PC-3 (cell line): ENCODE data around the gene UFSP1. TPM values are rescaled to one million over a fixed set of nuclear protein-coding genes. Genes with fewer than 3 reads are reported as not detected.

Experiments
- ATAC-seq: fragments of 200-7000 bp; cut with Tn5 transposase; 2 replicates; pipeline ENCODE4 v1.9.1; 2020; ENCODE audit warnings: mild to moderate bottlenecking, moderate library complexity
- BruUV-seq: library from RNA; stranded (reverse); fragments of 400-500 nt; replicated peaks from 2 replicates; lab custom pipeline; 2021; lab: Mats Ljungman, UMichigan
- CTCF ChIA-PET: fragments of 300-600 bp; sonication (Branson Sonifier 250); formaldehyde crosslinking; loops from one replicate; lab custom pipeline; 2022; ENCODE audit warnings: antibody characterized with exemption; lab: Charles Lee
- POLR2A ChIA-PET: fragments of 300-600 bp; sonication (Branson Sonifier 250); formaldehyde crosslinking; loops from one replicate; lab custom pipeline; 2022; ENCODE audit warnings: antibody characterized with exemption; ENCODE audit not compliant: unreplicated experiment; lab: Charles Lee
- DNase-seq: peaks from one replicate; pipeline ENCODE4 v3.0.0-alpha.2; 2015
- H2AFZ ChIP-seq: fragments of 300-600 bp; sonication (generic); 2 replicates; pipeline ENCODE4 v1.6.0; 2016; ENCODE audit warnings: antibody characterized with exemption, low read length
- H3F3A ChIP-seq: fragments of 300-600 bp; sonication (generic); one replicate; pipeline ENCODE4 v1.6.0; 2017; ENCODE audit warnings: antibody characterized with exemption, low read length, control low read depth, mild to moderate bottlenecking; ENCODE audit not compliant: unreplicated experiment
- H3K27ac ChIP-seq: fragments of 300-600 bp; sonication (generic); 2 replicates; pipeline ENCODE4 v1.5.1; 2016; ENCODE audit warnings: mild to moderate bottlenecking, low read length
- H3K27me3 ChIP-seq: fragments of 300-600 bp; sonication (generic); 2 replicates; pipeline ENCODE4 v1.6.1; 2016; ENCODE audit warnings: low read length, mixed read lengths
- H3K36me3 ChIP-seq: fragments of 300-600 bp; sonication (generic); 2 replicates; pipeline ENCODE4 v1.6.1; 2016; ENCODE audit warnings: low read depth, mixed run types, low read length, mixed read lengths
- H3K4me1 ChIP-seq: fragments of 300-600 bp; sonication (generic); 2 replicates; pipeline ENCODE4 v1.5.1; 2016; ENCODE audit warnings: low read length; ENCODE audit not compliant: insufficient read depth
- H3K4me2 ChIP-seq: fragments of 300-600 bp; sonication (generic); 2 replicates; pipeline ENCODE4 v1.6.0; 2016; ENCODE audit warnings: low read length
- H3K4me3 ChIP-seq: fragments of 300-600 bp; sonication (generic); 2 replicates; pipeline ENCODE4 v1.5.1; 2016; ENCODE audit warnings: mild to moderate bottlenecking, low read length, mixed read lengths
- H3K79me2 ChIP-seq: fragments of 300-600 bp; sonication (generic); 2 replicates; pipeline ENCODE4 v1.6.1; 2017; ENCODE audit warnings: low read length, mixed read lengths
- H3K9ac ChIP-seq: fragments of 300-600 bp; sonication (generic); 2 replicates; pipeline ENCODE4 v1.6.0; 2016; ENCODE audit warnings: mild to moderate bottlenecking, low read length
- H3K9me2 ChIP-seq: fragments of 300-600 bp; sonication (generic); replicated peaks from 2 replicates; pipeline ENCODE4 v1.6.1; 2016; ENCODE audit warnings: mixed run types, low read length, mixed read lengths
- H3K9me3 ChIP-seq: fragments of 300-600 bp; sonication (generic); 2 replicates; pipeline ENCODE4 v1.6.1; 2016; ENCODE audit warnings: low read length, mixed read lengths
- H4K20me1 ChIP-seq: fragments of 300-600 bp; sonication (generic); 2 replicates; pipeline ENCODE4 v1.6.1; 2016; ENCODE audit warnings: low read length, mixed read lengths
- EZH2 ChIP-seq: fragments of 300-600 bp; sonication (generic); IDR thresholded peaks from one replicate; pipeline ENCODE4 v1.6.1; 2017; ENCODE audit warnings: antibody characterized with exemption, mild to moderate bottlenecking, low read length; ENCODE audit not compliant: unreplicated experiment
- EZH2phosphoT487 ChIP-seq: fragments of 300-600 bp; sonication (generic); IDR thresholded peaks from 2 replicates; pipeline ENCODE4 v1.6.1; 2018; ENCODE audit warnings: mild to moderate bottlenecking, antibody characterized with exemption, low read length, borderline replicate concordance
- intact Hi-C: fragments of 100-400 bp; cut with micrococcal nuclease; formaldehyde crosslinking; loops from 2 replicates; pipeline ENCODE4 v1.9.0; 2023
- total RNA-seq: library from RNA; depleted of rRNA; stranded (reverse); fragments of >200 nt; gene quantifications from 2 replicates; pipeline ENCODE4 v1.2.3, GENCODE V29; 2014
- TF ChIP-seq, protein P1 (sequence below): fragments of 300-600 bp; sonication (generic); conservative IDR thresholded peaks from 2 replicates; pipeline ENCODE4 v1.5.1; 2017; ENCODE audit warnings: antibody characterized with exemption, low read depth, mild to moderate bottlenecking, low read length

UFSP1 gene
- total RNA-seq, 1 experiment from 2014 or later = 10.5 TPM

GRCh38 chr7:100882785-100883526 lies 6.6 kb downstream of the UFSP1 start:
- no TSS peak for BruUV-seq
- H3K4me2 ChIP-seq = no peak overlapping the region
- intact Hi-C loops = no loop called here
- POLR2A ChIA-PET = no interaction called here
- peaks cover 81% of the 10 kb centered on the region for H3K36me3 ChIP-seq
- H2AFZ ChIP-seq = no peak overlapping the region
- no peak overlapping the region for H3K27ac ChIP-seq
- H3K27me3 ChIP-seq = no peaks in the 10 kb centered on the region
- H3K9ac ChIP-seq = no peak overlapping the region
- no peaks in the 10 kb centered on the region for H3K9me2 ChIP-seq
- no peaks in the 10 kb centered on the region for H3K9me3 ChIP-seq
- peaks cover 59% of the 10 kb centered on the region for H3K79me2 ChIP-seq
- no peaks in the 10 kb centered on the region for H3F3A ChIP-seq
- no peak overlapping the region for H3K4me3 ChIP-seq
- CTCF ChIA-PET = no interaction called here
- TF ChIP-seq EZH2phosphoT487 (no peak), EZH2 (no peak)
- TF ChIP-seq, protein P1, sequence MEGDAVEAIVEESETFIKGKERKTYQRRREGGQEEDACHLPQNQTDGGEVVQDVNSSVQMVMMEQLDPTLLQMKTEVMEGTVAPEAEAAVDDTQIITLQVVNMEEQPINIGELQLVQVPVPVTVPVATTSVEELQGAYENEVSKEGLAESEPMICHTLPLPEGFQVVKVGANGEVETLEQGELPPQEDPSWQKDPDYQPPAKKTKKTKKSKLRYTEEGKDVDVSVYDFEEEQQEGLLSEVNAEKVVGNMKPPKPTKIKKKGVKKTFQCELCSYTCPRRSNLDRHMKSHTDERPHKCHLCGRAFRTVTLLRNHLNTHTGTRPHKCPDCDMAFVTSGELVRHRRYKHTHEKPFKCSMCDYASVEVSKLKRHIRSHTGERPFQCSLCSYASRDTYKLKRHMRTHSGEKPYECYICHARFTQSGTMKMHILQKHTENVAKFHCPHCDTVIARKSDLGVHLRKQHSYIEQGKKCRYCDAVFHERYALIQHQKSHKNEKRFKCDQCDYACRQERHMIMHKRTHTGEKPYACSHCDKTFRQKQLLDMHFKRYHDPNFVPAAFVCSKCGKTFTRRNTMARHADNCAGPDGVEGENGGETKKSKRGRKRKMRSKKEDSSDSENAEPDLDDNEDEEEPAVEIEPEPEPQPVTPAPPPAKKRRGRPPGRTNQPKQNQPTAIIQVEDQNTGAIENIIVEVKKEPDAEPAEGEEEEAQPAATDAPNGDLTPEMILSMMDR = no peak
- DNase-seq (no peak), ATAC-seq (no peak)
- H3K4me1 ChIP-seq = peaks cover 8% of the 10 kb centered on the region
- H4K20me1 ChIP-seq = peaks cover 23% of the 10 kb centered on the region

DNA sequence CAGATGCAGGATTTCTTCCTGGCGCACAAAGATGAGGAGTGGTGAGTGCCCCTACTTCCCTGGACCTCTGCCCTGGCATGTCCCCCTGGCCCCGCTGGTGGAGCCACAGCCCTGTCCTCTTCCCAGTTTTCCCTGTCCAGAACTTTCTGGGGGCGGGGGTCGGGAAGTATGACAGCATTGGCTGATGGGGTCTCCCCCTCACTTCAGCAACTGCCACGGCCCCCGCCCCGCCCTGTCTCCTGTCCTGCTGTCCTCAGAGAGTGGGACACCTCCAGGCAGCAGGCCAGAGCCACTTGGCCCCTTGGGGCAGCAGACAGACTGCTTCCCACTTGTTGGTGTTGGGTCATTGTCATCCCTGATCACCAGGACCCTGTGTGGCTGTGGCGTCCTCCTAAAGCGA lies 7.3 kb downstream of the UFSP1 start:
- H3F3A ChIP-seq = no peaks in the 10 kb centered on the region
- ATAC-seq (no peak), DNase-seq (no peak)
- H3K36me3 ChIP-seq = peaks cover 78% of the 10 kb centered on the region
- H3K27ac ChIP-seq = no peak overlapping the region
- intact Hi-C loops = no loop called here
- no peaks in the 10 kb centered on the region for H3K9me3 ChIP-seq
- no peak overlapping the region for H2AFZ ChIP-seq
- ChIA-PET CTCF (no interaction called here), POLR2A (no interaction called here)
- H3K9me2 ChIP-seq = no peaks in the 10 kb centered on the region
- peaks cover 59% of the 10 kb centered on the region for H3K79me2 ChIP-seq
- no peaks in the 10 kb centered on the region for H3K27me3 ChIP-seq
- peaks cover 12% of the 10 kb centered on the region; the same call in 1 of the 2 replicates for H3K4me1 ChIP-seq
- H3K4me2 ChIP-seq = no peak overlapping the region
- H3K4me3 ChIP-seq = no peak overlapping the region
- TF ChIP-seq EZH2 (no peak), EZH2phosphoT487 (no peak)
- TF ChIP-seq, protein P1 = no peak
- peaks cover 30% of the 10 kb centered on the region for H4K20me1 ChIP-seq
- no peak overlapping the region for H3K9ac ChIP-seq
- BruUV-seq = no TSS peak

GRCh38 chr7:100881136-100881535 lies 8.4 kb downstream of the UFSP1 start:
- Histone ChIP-seq H3F3A (no peaks in the 10 kb centered on the region), H3K9me3 (no peaks in the 10 kb centered on the region), H3K79me2 (peaks cover 59% of the 10 kb centered on the region), H2AFZ (no peak overlapping the region), H3K4me1 (peaks cover 20% of the 10 kb centered on the region), H3K36me3 (peaks cover 75% of the 10 kb centered on the region), H3K27ac (no peak overlapping the region), H3K4me3 (no peak overlapping the region), H3K9ac (no peak overlapping the region), H4K20me1 (peaks cover 39% of the 10 kb centered on the region), H3K27me3 (no peaks in the 10 kb centered on the region), H3K4me2 (no peak overlapping the region), H3K9me2 (no peaks in the 10 kb centered on the region)
- ChIA-PET CTCF (no interaction called here), POLR2A (no interaction called here)
- intact Hi-C loops = no loop called here
- no TSS peak for BruUV-seq
- TF ChIP-seq, protein P1 = no peak
- TF ChIP-seq EZH2 = no peak
- TF ChIP-seq EZH2phosphoT487 = no peak
- ATAC-seq (no peak), DNase-seq (no peak)
